Mucosa of descending colon (tissue), 3 donors: ENCODE data around the gene C10orf90. TPM values are rescaled to one million over a fixed set of nuclear protein-coding genes. Genes with fewer than 3 reads are reported as not detected.

Experiments used
- ATAC-seq: fragments of 200-7000 bp; cut with Tn5 transposase; one replicate; pipeline ENCODE4 v1.9.1; 2020; ENCODE audit warnings: mild to moderate bottlenecking, moderate library complexity
- DNase-seq, 3 donors: peaks; one replicate each; pipeline ENCODE4 v3.0.0-alpha.2; 2020
- H3K36me3 ChIP-seq: fragments of 200-600 bp; one replicate; pipeline ENCODE4 v1.8.0; 2021; ENCODE audit warnings: low read depth, mild to moderate bottlenecking
- H3K4me1 ChIP-seq: fragments of 200-600 bp; one replicate; pipeline ENCODE4 v1.8.0; 2021; ENCODE audit warnings: low read depth, mild to moderate bottlenecking
- H3K4me3 ChIP-seq: fragments of 200-600 bp; one replicate; pipeline ENCODE4 v1.8.0; 2021; ENCODE audit warnings: mild to moderate bottlenecking
- H3K9me3 ChIP-seq: fragments of 200-600 bp; one replicate; pipeline ENCODE4 v1.8.0; 2021; ENCODE audit warnings: mild to moderate bottlenecking
- intact Hi-C, 2 donors: fragments of 100-400 bp; cut with DNase I in 1 of 2; cut with micrococcal nuclease in 1 of 2; formaldehyde crosslinking; loops; one replicate each; pipeline versions ENCODE4 v1.11.0 to v1.11.1; 2022; cut with DNase I, micrococcal nuclease
- total RNA-seq, 3 donors: library from RNA; stranded (reverse); fragmentation: NEBNext Ultra II Directional in 2 of 3; extraction: Animal tissue kit (Norgen Biotek cat#: 25700) in 2 of 3; gene quantifications; one replicate each; pipeline versions ENCODE4 v1.2.1 to v1.2.4, GENCODE V29; 2021 to 2023
- TF ChIP-seq, protein P1 (sequence below): fragments of 200-600 bp; IDR thresholded peaks from one replicate; pipeline ENCODE4 v1.8.0; 2022; ENCODE audit warnings: antibody characterized with exemption, mild to moderate bottlenecking
- donor health status: DM: no; HTN: no; CAD: no; lungs with moderate emphysema.
- donor health status: DM: no; HTN: no; CAD: no.
- donor health status: DM: no; HTN: yes; CAD: no.

The C10orf90 gene
- total RNA-seq, 3 donors from 2014 or later: 1.1 TPM; not detected in 2

DNA sequence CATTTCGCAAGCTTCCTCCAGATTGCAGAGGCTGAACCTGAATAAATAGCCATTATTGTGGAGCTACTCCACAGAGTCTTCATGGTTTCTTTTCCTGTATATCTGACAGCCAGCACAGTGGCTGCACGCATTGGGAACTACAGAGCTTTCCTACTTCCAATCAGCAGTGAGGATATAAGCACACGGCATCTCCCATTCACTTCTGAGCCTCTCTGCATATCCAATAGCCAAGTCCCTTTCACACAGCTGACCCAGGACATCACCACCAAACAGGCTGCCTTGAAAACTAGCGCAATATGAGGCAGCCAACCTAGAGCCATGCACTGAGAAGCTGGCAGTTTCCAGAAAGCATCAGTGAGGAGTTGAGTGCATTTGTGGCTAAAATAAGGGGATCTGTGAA, 11.6 kb downstream of the C10orf90 start:
- TF ChIP-seq, protein P1, sequence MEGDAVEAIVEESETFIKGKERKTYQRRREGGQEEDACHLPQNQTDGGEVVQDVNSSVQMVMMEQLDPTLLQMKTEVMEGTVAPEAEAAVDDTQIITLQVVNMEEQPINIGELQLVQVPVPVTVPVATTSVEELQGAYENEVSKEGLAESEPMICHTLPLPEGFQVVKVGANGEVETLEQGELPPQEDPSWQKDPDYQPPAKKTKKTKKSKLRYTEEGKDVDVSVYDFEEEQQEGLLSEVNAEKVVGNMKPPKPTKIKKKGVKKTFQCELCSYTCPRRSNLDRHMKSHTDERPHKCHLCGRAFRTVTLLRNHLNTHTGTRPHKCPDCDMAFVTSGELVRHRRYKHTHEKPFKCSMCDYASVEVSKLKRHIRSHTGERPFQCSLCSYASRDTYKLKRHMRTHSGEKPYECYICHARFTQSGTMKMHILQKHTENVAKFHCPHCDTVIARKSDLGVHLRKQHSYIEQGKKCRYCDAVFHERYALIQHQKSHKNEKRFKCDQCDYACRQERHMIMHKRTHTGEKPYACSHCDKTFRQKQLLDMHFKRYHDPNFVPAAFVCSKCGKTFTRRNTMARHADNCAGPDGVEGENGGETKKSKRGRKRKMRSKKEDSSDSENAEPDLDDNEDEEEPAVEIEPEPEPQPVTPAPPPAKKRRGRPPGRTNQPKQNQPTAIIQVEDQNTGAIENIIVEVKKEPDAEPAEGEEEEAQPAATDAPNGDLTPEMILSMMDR: no peak
- intact Hi-C loops: no loop called here

DNA sequence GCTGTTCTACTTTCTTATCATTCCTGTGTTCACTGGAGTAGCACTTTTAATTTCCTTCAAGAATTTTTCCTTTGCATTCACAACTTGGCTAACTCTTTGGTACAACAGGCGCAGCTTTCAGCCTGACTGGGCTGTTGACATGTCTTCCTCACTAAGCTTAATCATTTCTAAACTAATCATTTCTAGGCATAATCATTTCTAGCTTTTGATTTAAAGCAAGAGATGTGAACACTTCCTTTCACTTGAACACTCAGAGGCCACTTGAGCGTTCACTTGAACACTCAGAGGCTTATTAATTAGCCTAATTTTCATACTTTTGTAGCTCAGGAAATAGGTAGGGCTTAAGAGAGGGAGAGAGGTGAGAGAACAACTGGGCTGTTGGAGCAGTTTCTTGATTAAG, 15.9 kb downstream of the C10orf90 start:
- intact Hi-C loops: no loop called here
- H3K4me1 ChIP-seq: no peaks in the 10 kb centered on the region
- H3K36me3 ChIP-seq: no peaks in the 10 kb centered on the region
- no peak overlapping the region for H3K4me3 ChIP-seq
- TF ChIP-seq, protein P1: no peak
- no peaks in the 10 kb centered on the region for H3K9me3 ChIP-seq
- DNase-seq (no peak), ATAC-seq (no peak)

More for the DNA sequence above, 11.6 kb downstream of the C10orf90 start:
- H3K4me1 ChIP-seq: no peaks in the 10 kb centered on the region
- no peak for ATAC-seq
- no peak overlapping the region for H3K4me3 ChIP-seq
- DNase-seq: no peak
- H3K36me3 ChIP-seq: no peaks in the 10 kb centered on the region
- no peaks in the 10 kb centered on the region for H3K9me3 ChIP-seq

DNA sequence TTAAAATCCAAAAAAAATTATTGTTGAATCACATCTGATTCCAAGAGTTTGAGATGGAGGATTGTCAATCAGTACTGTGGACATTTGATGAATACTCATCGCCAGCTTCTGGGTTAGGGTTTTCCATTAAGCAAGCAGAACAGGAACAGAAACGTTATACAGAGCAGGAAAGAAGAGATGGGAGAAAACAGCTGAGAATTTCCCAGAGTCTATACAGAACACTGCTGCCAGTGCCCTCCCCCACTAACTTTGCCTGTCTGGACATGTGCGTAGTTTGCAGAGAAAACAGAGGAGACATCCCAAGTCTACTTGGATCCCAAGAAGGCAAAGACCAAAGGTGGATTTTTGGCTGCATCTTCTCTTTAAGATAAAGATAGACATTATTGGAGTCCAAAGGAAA, 19.0 kb downstream of the C10orf90 start:
- Histone ChIP-seq H3K9me3 (no peaks in the 10 kb centered on the region), H3K4me3 (no peak overlapping the region), H3K36me3 (no peaks in the 10 kb centered on the region), H3K4me1 (no peaks in the 10 kb centered on the region)
- TF ChIP-seq, protein P1: no peak
- intact Hi-C loops: no loop called here
- DNase-seq: no peak
- no peak for ATAC-seq

DNA sequence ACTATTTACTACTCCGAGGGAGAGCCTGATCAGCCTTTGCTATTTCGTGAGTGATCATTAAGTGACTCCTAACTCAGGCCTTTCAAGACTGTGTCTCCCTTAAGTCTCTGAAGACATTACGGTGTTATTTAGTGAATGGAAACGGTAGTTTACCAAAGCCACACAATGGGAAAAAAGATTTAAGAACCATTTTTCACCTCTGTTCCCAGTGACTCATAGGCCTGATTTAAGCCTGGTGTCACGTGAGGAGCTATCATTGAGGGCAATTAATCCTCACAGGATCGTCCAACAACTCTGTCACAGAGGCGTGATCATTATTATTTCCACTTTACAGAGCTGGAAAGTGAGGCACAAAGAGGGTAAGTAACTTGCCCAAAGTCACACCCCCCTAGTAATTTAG, 20.3 kb downstream of the C10orf90 start:
- intact Hi-C loops: no loop called here
- Histone ChIP-seq H3K36me3 (no peaks in the 10 kb centered on the region), H3K9me3 (no peaks in the 10 kb centered on the region), H3K4me1 (no peaks in the 10 kb centered on the region), H3K4me3 (no peak overlapping the region)
- TF ChIP-seq, protein P1: no peak
- ATAC-seq (no peak), DNase-seq (no peak)

DNA sequence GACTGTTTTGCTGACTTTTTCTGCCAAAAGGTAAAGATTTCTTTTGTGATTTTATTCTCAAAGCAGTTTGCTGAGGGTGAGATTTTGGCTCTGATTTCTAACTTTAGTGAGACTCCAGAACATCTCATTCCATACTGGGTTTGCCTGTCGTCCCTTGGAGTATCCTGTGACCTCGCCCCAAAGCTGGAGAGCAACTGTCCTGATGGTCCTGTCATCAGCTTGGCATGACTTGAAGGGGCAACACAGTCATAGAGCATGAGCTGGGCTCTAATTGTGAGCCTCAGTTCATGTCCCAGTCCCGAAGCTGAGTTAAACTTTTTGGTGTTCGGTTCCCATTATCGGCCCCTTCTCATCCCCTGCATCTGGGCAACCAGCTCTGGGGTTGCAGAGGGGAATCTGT, 23.4 kb downstream of the C10orf90 start:
- no peak for DNase-seq
- no peaks in the 10 kb centered on the region for H3K4me1 ChIP-seq
- intact Hi-C loops: no loop called here
- H3K36me3 ChIP-seq: no peaks in the 10 kb centered on the region
- no peak overlapping the region for H3K4me3 ChIP-seq
- no peaks in the 10 kb centered on the region for H3K9me3 ChIP-seq
- no peak for ATAC-seq
- TF ChIP-seq, protein P1: no peak

DNA sequence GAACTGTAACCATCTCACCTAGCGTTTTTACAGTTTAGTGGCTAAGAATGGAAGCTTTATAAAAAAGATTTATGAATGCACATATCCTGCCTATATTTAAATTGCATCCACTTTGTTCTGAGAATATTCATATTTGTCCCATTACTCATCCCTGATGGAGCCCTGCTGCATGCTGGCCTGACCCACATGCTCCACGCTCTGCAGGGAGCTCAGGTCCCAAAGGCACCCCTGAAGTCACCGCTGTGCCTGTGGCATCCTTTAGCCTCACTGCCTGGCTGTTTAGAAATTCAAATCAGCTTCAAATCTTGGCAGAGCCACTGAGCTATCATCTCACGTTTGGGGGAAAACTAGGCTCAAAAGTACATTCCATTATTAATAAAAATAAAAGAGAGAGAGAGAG, 24.4 kb downstream of the C10orf90 start:
- TF ChIP-seq, protein P1: no peak
- no peak for DNase-seq
- intact Hi-C loops: no loop called here

More for the DNA sequence above, 24.4 kb downstream of the C10orf90 start:
- Histone ChIP-seq H3K36me3 (no peaks in the 10 kb centered on the region), H3K9me3 (no peaks in the 10 kb centered on the region), H3K4me3 (no peak overlapping the region), H3K4me1 (no peaks in the 10 kb centered on the region)
- ATAC-seq: no peak
